HG03045 (cell line): ENCODE data around the gene ALDH16A1.
"Not testable (repeated sequence)": the region's sequence is repeated elsewhere in the genome, so short reads cannot be mapped to it uniquely, and the experiment has no call there.

Experiments
- ATAC-seq: cut with Tn5 transposase; IDR thresholded peaks from one replicate; pipeline ENCODE4 v1.9.1; 2021; ENCODE audit warnings: mild to moderate bottlenecking, moderate library complexity; ENCODE audit not compliant: unreplicated experiment

ALDH16A1 gene

GRCh38 chr19:49461656-49462055, 8.6 kb downstream of the ALDH16A1 start:
- no peak for ATAC-seq

GRCh38 chr19:49462492-49462891, 9.5 kb downstream of the ALDH16A1 start:
- no peak for ATAC-seq

DNA sequence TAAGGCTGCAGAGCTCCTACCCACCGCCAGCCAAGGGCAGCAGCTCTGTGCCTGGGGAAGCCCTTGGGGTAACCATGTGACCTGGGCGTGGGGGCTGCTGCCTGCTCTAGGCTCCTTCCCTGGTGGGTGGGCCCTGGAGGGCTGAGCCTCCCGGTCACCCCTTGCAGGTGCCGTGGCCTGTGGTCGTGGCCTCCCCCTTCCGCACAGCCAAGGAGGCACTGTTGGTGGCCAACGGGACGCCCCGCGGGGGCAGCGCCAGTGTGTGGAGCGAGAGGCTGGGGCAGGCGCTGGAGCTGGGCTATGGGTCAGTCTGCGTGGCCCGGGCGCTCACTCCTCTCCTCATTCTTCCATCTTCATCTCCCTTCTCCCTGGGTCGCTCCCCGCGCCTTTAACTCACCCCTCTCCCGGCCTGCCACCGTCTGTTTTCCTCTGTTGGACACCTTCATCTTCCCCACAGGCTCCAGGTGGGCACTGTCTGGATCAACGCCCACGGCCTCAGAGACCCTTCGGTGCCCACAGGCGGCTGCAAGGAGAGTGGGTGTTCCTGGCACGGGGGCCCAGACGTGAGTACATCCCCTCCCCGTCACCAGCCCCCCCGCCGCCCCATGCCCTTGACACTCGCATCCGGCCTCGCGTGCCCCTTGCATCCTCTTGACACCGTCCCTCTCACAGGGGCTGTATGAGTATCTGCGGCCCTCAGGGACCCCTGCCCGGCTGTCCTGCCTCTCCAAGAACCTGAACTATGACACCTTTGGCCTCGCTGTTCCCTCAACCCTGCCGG, 11.1 kb downstream of the ALDH16A1 start:
- no peak for ATAC-seq

GRCh38 chr19:49465371-49465770, 12.3 kb downstream of the ALDH16A1 start:
- no peak for ATAC-seq

- no peak for ATAC-seq
These were observed 15.2 kb downstream of the ALDH16A1 start for GRCh38 chr19:49468199-49468598.

DNA sequence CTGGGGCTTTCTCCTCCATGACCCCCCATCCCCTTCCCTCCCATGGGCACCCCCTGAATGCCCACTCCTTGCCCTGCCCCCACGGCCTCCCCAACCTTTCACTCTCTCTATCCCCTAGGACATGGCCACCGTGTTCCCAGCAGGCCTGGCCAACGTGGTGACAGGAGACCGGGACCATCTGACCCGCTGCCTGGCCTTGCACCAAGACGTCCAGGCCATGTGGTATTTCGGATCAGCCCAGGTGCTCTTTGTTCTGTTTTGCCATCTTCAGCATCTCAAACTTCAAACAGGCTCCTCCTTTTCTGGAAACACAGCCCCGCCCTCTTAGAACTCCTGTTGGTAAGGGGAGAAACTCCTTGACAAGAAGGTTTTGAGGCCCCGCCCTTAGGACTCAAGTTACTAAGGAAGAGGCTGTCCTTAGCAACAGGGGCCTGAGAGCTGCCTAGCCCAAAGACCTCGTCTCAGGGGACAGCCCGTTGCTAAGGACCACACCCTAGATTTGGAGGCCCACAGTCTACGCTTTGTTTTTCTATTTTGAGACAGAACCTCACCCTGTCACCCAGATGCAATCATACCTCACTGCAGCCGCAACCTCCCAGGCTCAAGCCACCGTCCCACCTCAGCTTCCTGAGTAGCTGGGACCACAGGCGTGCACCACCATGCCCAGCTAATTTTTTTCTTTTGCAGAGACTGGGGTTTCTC, 15.9 kb downstream of the ALDH16A1 start:
- ATAC-seq: peak; percentile 56

DNA sequence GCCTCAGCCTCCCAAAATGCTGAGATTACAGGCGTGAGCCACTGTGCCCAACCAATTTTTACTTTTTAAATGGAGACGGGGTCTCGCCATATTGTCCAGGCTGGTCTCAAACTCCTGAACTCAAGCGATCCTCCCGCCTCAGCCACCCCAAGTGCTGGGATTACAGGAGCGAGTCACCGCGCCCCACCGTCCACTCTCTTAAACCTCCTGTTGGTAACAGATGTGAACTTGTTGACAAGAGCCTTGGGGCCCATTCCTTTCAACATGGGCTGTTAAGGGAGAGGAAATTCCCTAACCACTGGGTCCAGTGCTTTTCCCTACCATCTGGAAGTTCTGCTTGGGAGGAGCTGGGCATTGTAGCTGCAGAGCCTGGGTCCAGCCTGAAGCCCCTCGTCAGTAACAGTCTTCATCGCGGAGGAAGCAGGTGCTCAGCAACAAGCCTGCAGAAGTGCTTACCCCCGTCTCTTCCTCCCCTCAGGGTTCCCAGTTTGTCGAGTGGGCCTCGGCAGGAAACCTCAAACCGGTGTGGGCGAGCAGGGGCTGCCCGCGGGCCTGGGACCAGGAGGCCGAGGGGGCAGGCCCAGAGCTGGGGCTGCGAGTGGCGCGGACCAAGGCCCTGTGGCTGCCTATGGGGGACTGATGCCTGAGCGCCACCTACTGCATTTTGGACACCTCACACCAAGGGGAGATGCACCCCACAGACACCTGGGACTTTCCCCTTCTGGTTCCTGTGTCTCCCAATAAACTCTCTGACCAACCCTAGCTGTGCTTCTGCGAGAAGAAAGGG, 17.0 kb downstream of the ALDH16A1 start:
- no peak for ATAC-seq

DNA sequence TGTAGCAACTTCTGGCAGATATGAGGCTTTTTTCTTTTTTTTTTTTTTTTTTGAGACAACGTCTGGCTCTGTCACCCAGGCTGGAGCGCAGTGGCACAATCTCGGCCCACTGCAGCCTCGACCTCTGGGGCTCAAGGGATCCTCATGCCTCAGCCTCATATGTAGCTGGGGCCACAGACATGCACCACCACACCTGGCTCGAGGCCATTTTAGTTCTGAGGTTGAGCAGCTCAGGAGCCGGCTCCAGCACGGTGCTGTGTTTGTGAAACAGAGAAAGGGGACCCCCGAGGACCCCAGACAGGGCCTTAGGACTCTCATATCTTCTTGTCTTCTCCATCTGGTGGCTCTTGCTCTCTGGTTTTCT, 17.6 kb downstream of the ALDH16A1 start:
- ATAC-seq: no peak

- ATAC-seq: no peak
These were observed 19.9 kb downstream of the ALDH16A1 start for GRCh38 chr19:49472936-49473335.

DNA sequence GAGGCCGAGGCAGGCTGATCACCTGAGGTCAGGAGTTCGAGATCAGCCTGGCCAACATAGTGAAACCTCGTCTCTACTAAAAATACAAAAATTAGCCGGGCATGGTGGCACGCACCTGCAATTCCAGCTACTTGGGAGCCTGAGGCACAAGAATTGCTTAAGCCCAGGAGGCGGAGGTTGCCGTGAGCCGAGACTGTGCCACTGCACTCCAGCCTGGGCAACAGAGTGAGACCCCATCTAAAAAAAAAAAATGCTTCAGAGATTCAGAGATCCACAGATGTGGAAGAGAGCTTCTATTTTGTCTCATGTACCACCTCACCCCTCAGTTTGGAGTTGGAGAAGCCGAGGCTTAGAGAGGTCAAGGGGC, 20.5 kb downstream of the ALDH16A1 start:
- not testable (repeated sequence) for ATAC-seq

GRCh38 chr19:49473868-49474541, 21.0 kb downstream of the ALDH16A1 start, which contains the start of gene FLT3LG:
FLT3LG (plus strand) TSS chr19:49474215; CDS start chr19:49474640, 425 bp downstream.
- ATAC-seq: no peak

DNA sequence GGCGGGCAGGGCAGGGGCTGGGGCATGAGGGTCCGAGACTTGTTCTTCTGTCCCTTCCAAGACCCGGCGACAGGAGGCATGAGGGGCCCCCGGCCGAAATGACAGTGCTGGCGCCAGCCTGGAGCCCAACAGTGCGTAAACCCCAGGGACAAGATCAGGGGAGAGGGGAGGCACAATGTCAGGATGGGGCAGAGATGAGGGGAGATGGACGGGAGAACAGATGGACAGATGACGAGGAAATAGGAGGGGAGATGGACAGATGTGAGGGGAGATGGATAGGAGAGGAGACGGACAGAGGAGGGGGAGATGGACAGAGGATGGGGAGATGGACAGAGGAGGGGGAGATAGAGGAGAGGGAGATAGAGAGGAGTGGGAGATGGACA, 21.5 kb downstream of the ALDH16A1 start:
- no peak for ATAC-seq

- ATAC-seq: no peak
These were observed 22.3 kb downstream of the ALDH16A1 start for GRCh38 chr19:49475191-49475917.

DNA sequence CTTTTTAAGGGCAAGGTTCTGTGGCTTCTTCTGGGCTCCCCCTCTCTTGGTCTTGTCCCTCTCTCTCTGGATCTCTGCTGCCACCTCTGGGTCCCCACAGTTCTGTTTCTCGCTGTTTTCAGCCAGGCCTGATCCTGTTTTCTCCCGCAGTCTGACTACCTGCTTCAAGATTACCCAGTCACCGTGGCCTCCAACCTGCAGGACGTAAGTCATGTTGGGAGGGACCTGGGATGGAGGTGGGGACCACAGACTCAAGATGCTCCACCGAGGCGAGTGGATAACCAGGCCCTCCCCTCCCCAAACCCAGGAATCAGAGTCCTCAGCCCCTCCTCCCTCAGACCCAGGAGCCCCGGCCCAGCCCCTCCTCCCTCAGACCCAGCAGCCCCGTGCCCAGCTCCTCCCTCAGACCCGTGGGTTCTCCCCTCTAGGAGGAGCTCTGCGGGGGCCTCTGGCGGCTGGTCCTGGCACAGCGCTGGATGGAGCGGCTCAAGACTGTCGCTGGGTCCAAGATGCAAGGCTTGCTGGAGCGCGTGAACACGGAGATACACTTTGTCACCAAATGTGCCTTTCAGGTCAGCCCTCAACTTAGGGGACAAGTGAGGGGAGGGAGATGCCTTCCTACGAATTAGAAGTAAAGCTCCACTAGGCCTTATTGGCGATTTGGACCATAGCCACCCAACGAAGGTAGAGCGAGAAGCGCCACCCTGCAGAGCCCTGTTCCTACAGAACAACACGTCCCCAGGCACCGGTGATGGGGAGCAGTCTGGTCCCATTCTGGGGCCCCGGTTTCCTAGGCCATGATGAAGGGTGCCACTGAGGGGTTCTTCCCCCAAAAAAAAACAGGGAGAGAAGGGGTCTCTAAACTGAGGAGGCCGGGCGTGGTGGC, 23.2 kb downstream of the ALDH16A1 start:
- no peak for ATAC-seq

- no peak for ATAC-seq
These were observed 27.1 kb downstream of the ALDH16A1 start for GRCh38 chr19:49479975-49480628.

DNA sequence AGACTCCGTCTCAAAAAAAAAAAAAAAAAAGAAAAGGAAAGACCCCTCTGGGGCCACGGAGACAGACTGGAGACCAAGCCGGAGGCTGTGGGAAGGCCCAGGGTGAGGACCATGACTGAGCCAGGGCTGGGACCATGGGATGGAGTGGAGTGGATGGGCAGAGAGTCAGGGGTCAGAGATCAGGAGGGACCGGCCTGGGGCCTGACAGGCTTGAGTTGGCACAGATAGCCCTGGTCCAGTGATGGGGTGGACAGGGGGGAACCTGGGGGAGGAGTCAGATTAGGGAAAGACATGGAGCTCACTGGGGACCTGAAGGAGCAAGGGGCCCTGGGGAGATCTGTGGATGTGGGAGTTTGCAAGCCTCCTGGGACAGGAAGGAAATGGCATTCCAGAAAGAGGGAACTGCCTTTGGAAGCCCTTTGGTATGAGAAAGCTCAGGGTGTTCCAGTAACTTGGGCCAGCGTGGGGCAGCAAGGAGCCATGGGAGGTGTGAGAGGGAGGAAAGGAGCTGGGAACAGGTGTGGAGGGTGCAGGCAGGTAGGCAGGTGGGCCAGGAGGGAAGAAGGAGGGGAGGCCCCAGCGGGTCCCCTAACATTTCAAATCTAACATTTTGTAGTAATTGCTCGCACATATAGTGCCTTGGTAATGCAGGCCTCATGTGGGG, 28.1 kb downstream of the ALDH16A1 start:
- no peak for ATAC-seq

- ATAC-seq: no peak
These were observed 33.2 kb downstream of the ALDH16A1 start for GRCh38 chr19:49486232-49486631.

DNA sequence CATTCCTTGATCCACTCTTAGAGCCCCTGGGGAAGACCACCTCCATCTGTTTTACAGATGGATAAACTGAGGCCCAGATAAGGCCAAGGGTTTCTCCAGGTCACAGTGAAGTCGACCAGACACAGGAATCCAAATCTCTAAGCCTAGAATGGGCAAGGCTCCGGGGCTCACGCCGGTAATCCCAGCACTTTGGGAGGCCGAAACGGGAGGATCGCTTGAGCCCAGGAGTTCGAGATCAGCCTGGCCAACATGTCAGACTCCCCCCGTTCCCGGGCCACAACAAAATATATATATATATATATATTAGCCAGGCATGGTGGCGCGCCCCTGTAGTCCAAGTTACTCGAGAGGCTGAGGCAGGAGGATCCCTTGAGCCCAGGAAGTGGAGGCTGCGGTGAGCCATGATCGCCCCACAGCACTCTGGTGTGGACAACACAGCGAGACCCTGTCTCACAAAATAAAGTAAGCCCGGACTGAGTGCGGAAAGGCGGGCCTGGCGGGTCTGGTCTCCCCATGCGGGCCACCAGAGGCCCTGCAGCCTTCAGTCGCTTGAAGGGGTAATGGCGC, 33.8 kb downstream of the ALDH16A1 start:
- peak; percentile 2 for ATAC-seq
